CD4-positive, alpha-beta T cell (primary cell): ENCODE results near the gene CTBP1. TPM values are rescaled to one million over a fixed set of nuclear protein-coding genes. Genes with fewer than 3 reads are reported as not detected.
A peak's percentile ranks its signal among the peaks of the same experiment; 100 is the strongest.

Experiments
- ATAC-seq: fragments of 200-7000 bp; cut with Tn5 transposase; one replicate; pipeline ENCODE4 v1.10.0; 2022; ENCODE audit warnings: mild to moderate bottlenecking; ENCODE audit not compliant: poor library complexity
- CTCF ChIA-PET: fragments of 350-600 bp; sonication (Branson Sonifier 250); formaldehyde crosslinking; loops from one replicate; lab custom pipeline; 2021; ENCODE audit warnings: antibody characterized with exemption, inconsistent platforms; lab: Charles Lee
- POLR2A ChIA-PET: fragments of 350-600 bp; sonication (Branson Sonifier 250); formaldehyde crosslinking; loops from one replicate; lab custom pipeline; 2021; ENCODE audit warnings: antibody characterized with exemption, inconsistent platforms; lab: Charles Lee
- DNase-seq, 14 experiments: peaks; one replicate each; pipeline ENCODE4 v3.0.0-alpha.2; 2013 to 2020; ENCODE audit warnings: mixed read lengths in 2 of 14
- H3K27ac ChIP-seq, 2 donors: one replicate each; pipeline versions ENCODE4 v1.5.1 to v1.7.0; 2013; ENCODE audit warnings: low read length in 2 of 2, low read depth in 1 of 2, mild to moderate bottlenecking in 1 of 2
- H3K27me3 ChIP-seq, 2 experiments: 1 replicate in 1 of 2; 2 replicates in 1 of 2; pipeline versions ENCODE4 v1.6.1 to v1.7.0; 2013; ENCODE audit warnings: low read length in 2 of 2, control low read depth in 1 of 2, mild to moderate bottlenecking in 1 of 2, moderate library complexity in 1 of 2; ENCODE audit not compliant: insufficient read depth in 2 of 2, control insufficient read depth in 1 of 2
- H3K36me3 ChIP-seq: one replicate; pipeline ENCODE4 v1.6.1; 2013; ENCODE audit warnings: low read length, control low read depth; ENCODE audit not compliant: insufficient read depth
- H3K4me1 ChIP-seq: one replicate; pipeline ENCODE4 v1.6.1; 2013; ENCODE audit warnings: low read length, control low read depth; ENCODE audit not compliant: insufficient read depth
- H3K4me3 ChIP-seq: one replicate; pipeline ENCODE4 v1.5.1; 2013; ENCODE audit warnings: mild to moderate bottlenecking, low read length, moderate library complexity
- H3K9me3 ChIP-seq, 2 experiments: 1 replicate in 1 of 2; 2 replicates in 1 of 2; pipeline versions ENCODE4 v1.6.1 to v1.7.0; 2013; ENCODE audit warnings: low read length in 2 of 2, mild to moderate bottlenecking in 2 of 2, control low read depth in 1 of 2, moderate library complexity in 1 of 2; ENCODE audit not compliant: control insufficient read depth in 1 of 2, insufficient read depth in 1 of 2
- H3K27ac Mint-ChIP-seq: one replicate; pipeline ENCODE4 v1.8.0; 2020; ENCODE audit warnings: mixed read lengths
- H3K27me3 Mint-ChIP-seq: one replicate; pipeline ENCODE4 v1.8.0; 2021; ENCODE audit warnings: mixed read lengths
- H3K36me3 Mint-ChIP-seq: one replicate; pipeline ENCODE4 v1.8.0; 2021; ENCODE audit warnings: low read depth, mixed read lengths
- H3K4me1 Mint-ChIP-seq: one replicate; pipeline ENCODE4 v1.8.0; 2021; ENCODE audit warnings: low read depth, mixed read lengths
- H3K4me3 Mint-ChIP-seq: one replicate; pipeline ENCODE4 v1.8.0; 2020; ENCODE audit warnings: mild to moderate bottlenecking, mixed read lengths
- H3K9me3 Mint-ChIP-seq: one replicate; pipeline ENCODE4 v1.8.0; 2020; ENCODE audit warnings: mixed read lengths
- CTCF ChIP-seq: fragments of 200-600 bp; IDR thresholded peaks from one replicate; pipeline ENCODE4 v1.8.0; 2022; ENCODE audit warnings: antibody characterized with exemption, mild to moderate bottlenecking
- intact Hi-C, 2 experiments: fragments of 100-400 bp; cut with DNase I in 1 of 2; cut with micrococcal nuclease in 1 of 2; formaldehyde crosslinking; loops; one replicate each; pipeline versions ENCODE4 v1.15.1 to v1.9.0; 2023 to 2025; cut with DNase I, micrococcal nuclease
- total RNA-seq, 174 experiments: library from RNA in 2 of 174; stranded (reverse) in 2 of 174; gene quantifications; one replicate each; pipeline ENCODE4 v1.2.3 and lab custom pipeline; 2021 to 2026

Gene CTBP1
- total RNA-seq, 2 experiments from 2014 or later: 132 to 148 TPM

- Mint-ChIP-seq H3K27ac (peak overlapping the region; percentile 93), H3K36me3 (peaks cover 42% of the 10 kb centered on the region), H3K27me3 (no peaks in the 10 kb centered on the region), H3K4me1 (peaks cover 67% of the 10 kb centered on the region), H3K9me3 (no peaks in the 10 kb centered on the region), H3K4me3 (peak overlapping the region; percentile 92)
- intact Hi-C loops: loop anchor here (5.0 to 10.0 kb wide), 5 partner anchors 45 to 475 kb away; partner anchors contain the start of genes TACC3 (in 1 of the 2) and TMEM129 (in 1 of the 2)
- POLR2A ChIA-PET: interaction anchor here (0.5 to 7.3 kb wide), 14 partner anchors 17 to 624 kb away, joined by 3 to 178 read pairs (median 4); partner anchors contain the start of genes MAEA, NSD2, SPON2 and UVSSA
- peak overlapping the region; percentile 77 to 86 for H3K27ac ChIP-seq
- DNase-seq: peak in 4 of 14 experiments; percentile 18 to 60 (median 44)
- H3K4me1 ChIP-seq: peaks cover 82% of the 10 kb centered on the region
- H3K36me3 ChIP-seq: peaks cover 18% of the 10 kb centered on the region
- H3K4me3 ChIP-seq: peak overlapping the region; percentile 95
- no peaks in the 10 kb centered on the region for H3K9me3 ChIP-seq
- no peak for TF ChIP-seq CTCF
- no peak for ATAC-seq
- CTCF ChIA-PET: interaction anchor here (1.2 to 5.1 kb wide), 3 partner anchors 21 to 100 kb away, joined by 3 to 21 read pairs (median 6); partner anchors contain the start of gene UVSSA
- H3K27me3 ChIP-seq: no peaks in the 10 kb centered on the region
Observed at GRCh38 chr4:1246901-1247863, 1.7 kb downstream of the CTBP1 start.

GRCh38 chr4:1246111-1246881 lies 2.6 kb downstream of the CTBP1 start:
- H3K27ac ChIP-seq: no peak overlapping the region
- ATAC-seq: no peak
- intact Hi-C loops: loop anchor here (5.0 to 10.0 kb wide), 5 partner anchors 44 to 476 kb away; partner anchors contain the start of genes TACC3 (in 1 of the 2) and TMEM129 (in 1 of the 2)
- peaks cover 43% of the 10 kb centered on the region for H3K36me3 Mint-ChIP-seq
- CTCF ChIA-PET: interaction anchor here (1.2 to 5.1 kb wide), 3 partner anchors 22 to 101 kb away, joined by 3 to 21 read pairs (median 6); partner anchors contain the start of gene UVSSA
- DNase-seq: peak in 2 of 14 experiments; percentile 28 to 33
- H3K9me3 ChIP-seq: no peaks in the 10 kb centered on the region
- peaks cover 17% of the 10 kb centered on the region for H3K36me3 ChIP-seq
- peak overlapping the region; percentile 92 for H3K4me3 Mint-ChIP-seq
- H3K4me1 Mint-ChIP-seq: peaks cover 62% of the 10 kb centered on the region
- H3K27ac Mint-ChIP-seq: peak overlapping the region; percentile 93
- no peak for TF ChIP-seq CTCF
- no peaks in the 10 kb centered on the region for H3K27me3 Mint-ChIP-seq
- peaks cover 84% of the 10 kb centered on the region for H3K4me1 ChIP-seq
- peak overlapping the region; percentile 95 for H3K4me3 ChIP-seq
- no peaks in the 10 kb centered on the region for H3K27me3 ChIP-seq
- POLR2A ChIA-PET: interaction anchor here (1.2 to 5.2 kb wide), 3 partner anchors 20 to 43 kb away, joined by 4 to 48 read pairs (median 41); partner anchors contain the start of gene MAEA
- H3K9me3 Mint-ChIP-seq: no peaks in the 10 kb centered on the region
